GM23338 (cell line): ENCODE data around the gene CEACAM18. TPM values are rescaled to one million over a fixed set of nuclear protein-coding genes. Genes with fewer than 3 reads are reported as not detected.

Experiments used
- ATAC-seq: fragments of 200-7000 bp; cut with Tn5 transposase; 3 replicates; pipeline ENCODE4 v1.9.1; 2020
- DNase-seq: peaks from one replicate; pipeline ENCODE4 v3.0.0-alpha.2; 2015; ENCODE audit warnings: low spot score
- H2AFZ ChIP-seq: fragments of 200-600 bp; sonication (generic); 2 replicates; pipeline ENCODE4 v1.8.0; 2016; ENCODE audit warnings: antibody characterized with exemption, mild to moderate bottlenecking, moderate library complexity
- H3F3A ChIP-seq: fragments of 200-600 bp; sonication (generic); replicated peaks from 2 replicates; pipeline ENCODE4 v1.8.0; 2017; ENCODE audit warnings: antibody characterized with exemption, mixed run types, low read depth
- H3K27ac ChIP-seq: fragments of 200-600 bp; sonication (generic); 2 replicates; pipeline ENCODE4 v1.6.1; 2016; ENCODE audit warnings: low read depth
- H3K27me3 ChIP-seq: fragments of 200-600 bp; sonication (generic); 2 replicates; pipeline ENCODE4 v1.8.0; 2016; ENCODE audit warnings: mild to moderate bottlenecking, mixed run types, moderate library complexity; ENCODE audit not compliant: insufficient read depth
- H3K36me3 ChIP-seq: fragments of 200-600 bp; sonication (generic); 2 replicates; pipeline ENCODE4 v1.8.0; 2016; ENCODE audit warnings: mild to moderate bottlenecking; ENCODE audit not compliant: insufficient read depth
- H3K4me1 ChIP-seq: fragments of 200-600 bp; sonication (generic); 2 replicates; pipeline ENCODE4 v1.8.0; 2016; ENCODE audit warnings: mild to moderate bottlenecking, moderate library complexity; ENCODE audit not compliant: insufficient read depth
- H3K4me2 ChIP-seq: fragments of 200-600 bp; sonication (generic); 2 replicates; pipeline ENCODE4 v1.7.1; 2017; ENCODE audit warnings: mixed run types
- H3K4me3 ChIP-seq: fragments of 200-600 bp; sonication (generic); 2 replicates; pipeline ENCODE4 v1.6.1; 2016; ENCODE audit warnings: mixed run types
- H3K79me2 ChIP-seq: fragments of 200-600 bp; sonication (generic); replicated peaks from 2 replicates; pipeline ENCODE4 v1.8.0; 2017; ENCODE audit warnings: mild to moderate bottlenecking; ENCODE audit not compliant: insufficient read depth
- H3K9me2 ChIP-seq: fragments of 200-600 bp; sonication (generic); 2 replicates; pipeline ENCODE4 v1.8.0; 2017; ENCODE audit not compliant: insufficient read depth
- H4K20me1 ChIP-seq: fragments of 200-600 bp; sonication (generic); replicated peaks from 2 replicates; pipeline ENCODE4 v1.8.0; 2017; ENCODE audit warnings: mild to moderate bottlenecking; ENCODE audit not compliant: insufficient read depth
- H3K27ac Mint-ChIP-seq: 2 replicates; pipeline ENCODE4 v1.8.0; 2020; ENCODE audit warnings: inconsistent platforms, mild to moderate bottlenecking, moderate library complexity, mixed read lengths
- H3K27me3 Mint-ChIP-seq: 3 replicates; pipeline ENCODE4 v1.8.0; 2022; ENCODE audit warnings: low read depth, mild to moderate bottlenecking, moderate library complexity, mixed read lengths, inconsistent platforms; ENCODE audit not compliant: insufficient read depth, poor library complexity
- H3K36me3 Mint-ChIP-seq: 3 replicates; pipeline ENCODE4 v1.8.0; 2021; ENCODE audit warnings: low read depth, mild to moderate bottlenecking, inconsistent platforms, moderate library complexity, mixed read lengths
- H3K4me1 Mint-ChIP-seq: 3 replicates; pipeline ENCODE4 v1.8.0; 2020; ENCODE audit warnings: mild to moderate bottlenecking, inconsistent platforms, mixed read lengths
- H3K4me3 Mint-ChIP-seq: 3 replicates; pipeline ENCODE4 v1.8.0; 2021; ENCODE audit warnings: moderate library complexity, mild to moderate bottlenecking, inconsistent platforms, mixed read lengths
- H3K9me3 Mint-ChIP-seq: 3 replicates; pipeline ENCODE4 v1.8.0; 2020; ENCODE audit warnings: moderate library complexity, mild to moderate bottlenecking, inconsistent platforms, mixed read lengths
- CREB1 ChIP-seq: fragments of 250-450 bp; sonication (Bioruptor Pico); IDR thresholded peaks from 2 replicates; pipeline ENCODE4 v1.5.0; 2020; ENCODE audit warnings: low read depth, mild to moderate bottlenecking, moderate library complexity
- ETS1 ChIP-seq: IDR thresholded peaks from 2 replicates; pipeline ENCODE4 v1.6.1; 2016; ENCODE audit warnings: antibody characterized with exemption
- EZH2 ChIP-seq: fragments of 200-600 bp; sonication (generic); IDR thresholded peaks from one replicate; pipeline ENCODE4 v1.8.0; 2017; ENCODE audit warnings: antibody characterized with exemption, mild to moderate bottlenecking, low read depth; ENCODE audit not compliant: unreplicated experiment
- EZH2phosphoT487 ChIP-seq: fragments of 200-600 bp; sonication (generic); IDR thresholded peaks from one replicate; pipeline ENCODE4 v1.8.1; 2018; ENCODE audit warnings: antibody characterized with exemption; ENCODE audit not compliant: unreplicated experiment
- JUNB ChIP-seq: IDR thresholded peaks from one replicate; pipeline ENCODE4 v1.6.1; 2016; ENCODE audit warnings: antibody characterized with exemption; ENCODE audit not compliant: unreplicated experiment
- NANOG ChIP-seq: IDR thresholded peaks from 2 replicates; pipeline ENCODE4 v1.6.1; 2016; ENCODE audit warnings: antibody characterized with exemption, borderline replicate concordance
- REST ChIP-seq: IDR thresholded peaks from one replicate; pipeline ENCODE4 v1.6.1; 2018; ENCODE audit warnings: antibody characterized with exemption; ENCODE audit not compliant: unreplicated experiment
- ZNF114 ChIP-seq: fragments of 250-450 bp; sonication (Bioruptor Pico); IDR thresholded peaks from 2 replicates; pipeline ENCODE4 v1.5.0; 2020; ENCODE audit warnings: mild to moderate bottlenecking, moderate library complexity
- polyA plus RNA-seq: library from polyadenylated mRNA; unstranded; fragments of >200 nt; fragmentation: Nextera tagmentation; extraction: Ambion mirVana; gene quantifications from 2 replicates; pipeline ENCODE4 v1.2.1, GENCODE V29; 2016
- total RNA-seq: library from RNA; depleted of rRNA; stranded (reverse); fragments of >200 nt; shearing (Covaris generic); gene quantifications from 2 replicates; pipeline ENCODE4 v1.2.3, GENCODE V29; 2014
- TF ChIP-seq, protein P1 (sequence below), 2 experiments: fragments of 200-600 bp in 1 of 2; sonication (generic) in 1 of 2; conservative IDR thresholded peaks; 2 replicates each; pipeline versions ENCODE4 v1.5.1 to v1.6.1; 2016 to 2017; ENCODE audit warnings: antibody characterized with exemption in 2 of 2, low read depth in 2 of 2, mild to moderate bottlenecking in 2 of 2, moderate library complexity in 1 of 2

The CEACAM18 gene
- total and polyA plus RNA-seq, 2 experiments from 2014 or later = not detected

DNA sequence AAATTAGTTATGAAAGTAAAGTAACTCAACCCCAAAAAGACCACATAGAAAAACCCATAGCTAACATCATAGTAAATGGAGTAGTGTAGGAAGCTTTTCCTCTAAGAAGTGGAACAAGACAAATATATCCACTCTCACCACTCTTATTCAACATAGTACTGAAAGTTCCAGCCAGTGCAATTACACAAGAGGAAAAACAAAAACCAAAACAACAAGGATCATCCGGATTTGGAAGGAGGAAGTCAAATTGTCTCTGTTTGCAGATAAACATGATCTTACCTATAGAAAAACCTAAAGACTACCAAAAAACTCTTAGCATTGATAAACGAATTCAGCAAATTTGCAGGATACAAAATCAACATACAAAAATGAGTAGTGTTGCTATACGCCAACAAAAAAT is 11.6 kb upstream of the CEACAM18 start (continued):
- TF ChIP-seq JUNB (no peak), CREB1 (CRISPR knock-in tag) (no peak), EZH2 (no peak), ZNF114 (CRISPR knock-in tag) (no peak)

DNA sequence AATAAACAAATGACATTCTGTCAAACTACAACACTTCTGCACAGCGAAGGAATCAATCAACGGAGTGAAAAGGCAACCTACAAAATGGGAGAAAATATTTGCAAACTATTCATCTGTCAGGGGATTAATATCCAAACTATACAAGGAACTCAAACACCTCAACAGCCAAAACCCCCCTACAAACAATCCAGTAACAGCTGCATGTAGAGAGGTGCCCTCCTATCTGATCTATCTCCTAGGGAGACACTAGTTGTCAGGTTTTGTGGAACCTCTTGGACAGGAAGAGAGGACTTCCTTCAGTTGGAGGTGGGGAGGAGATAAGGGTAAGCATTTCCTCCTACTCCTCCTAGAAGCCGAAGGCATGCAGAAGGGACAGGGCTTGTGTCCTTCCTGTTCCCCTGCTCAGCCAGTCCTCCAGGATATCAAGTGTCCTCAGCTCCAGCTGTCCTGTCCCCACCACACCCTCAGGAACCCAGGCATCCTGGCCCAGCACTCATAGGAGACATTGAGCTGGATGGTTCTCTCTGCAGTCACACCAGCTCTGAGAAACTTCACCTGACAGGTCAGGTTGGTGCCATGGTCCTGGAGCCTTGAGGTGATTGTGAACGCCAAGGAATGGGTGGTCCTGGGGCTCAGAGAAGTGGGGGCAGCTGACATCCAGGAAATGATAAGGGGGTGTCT is 10.3 kb upstream of the CEACAM18 start:
- no peak overlapping the region for H3K27ac ChIP-seq
- Mint-ChIP-seq H3K27me3 (peaks cover 12% of the 10 kb centered on the region), H3K36me3 (no peaks in the 10 kb centered on the region), H3K27ac (no peak overlapping the region), H3K4me3 (no peak overlapping the region), H3K9me3 (peaks cover 29% of the 10 kb centered on the region), H3K4me1 (peaks cover 3% of the 10 kb centered on the region; the same call in 2 of the 3 replicates)
- DNase-seq = no peak
- H3K36me3 ChIP-seq = no peaks in the 10 kb centered on the region
- no peak overlapping the region for H3K4me2 ChIP-seq
- H3K9me2 ChIP-seq = no peaks in the 10 kb centered on the region
- no peaks in the 10 kb centered on the region for H4K20me1 ChIP-seq
- no peak for ATAC-seq
- H3F3A ChIP-seq = no peaks in the 10 kb centered on the region
- H3K4me1 ChIP-seq = no peaks in the 10 kb centered on the region
- TF ChIP-seq, protein P1, sequence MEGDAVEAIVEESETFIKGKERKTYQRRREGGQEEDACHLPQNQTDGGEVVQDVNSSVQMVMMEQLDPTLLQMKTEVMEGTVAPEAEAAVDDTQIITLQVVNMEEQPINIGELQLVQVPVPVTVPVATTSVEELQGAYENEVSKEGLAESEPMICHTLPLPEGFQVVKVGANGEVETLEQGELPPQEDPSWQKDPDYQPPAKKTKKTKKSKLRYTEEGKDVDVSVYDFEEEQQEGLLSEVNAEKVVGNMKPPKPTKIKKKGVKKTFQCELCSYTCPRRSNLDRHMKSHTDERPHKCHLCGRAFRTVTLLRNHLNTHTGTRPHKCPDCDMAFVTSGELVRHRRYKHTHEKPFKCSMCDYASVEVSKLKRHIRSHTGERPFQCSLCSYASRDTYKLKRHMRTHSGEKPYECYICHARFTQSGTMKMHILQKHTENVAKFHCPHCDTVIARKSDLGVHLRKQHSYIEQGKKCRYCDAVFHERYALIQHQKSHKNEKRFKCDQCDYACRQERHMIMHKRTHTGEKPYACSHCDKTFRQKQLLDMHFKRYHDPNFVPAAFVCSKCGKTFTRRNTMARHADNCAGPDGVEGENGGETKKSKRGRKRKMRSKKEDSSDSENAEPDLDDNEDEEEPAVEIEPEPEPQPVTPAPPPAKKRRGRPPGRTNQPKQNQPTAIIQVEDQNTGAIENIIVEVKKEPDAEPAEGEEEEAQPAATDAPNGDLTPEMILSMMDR (conservative IDR thresholded peaks at IDR 0.05; ENCODE audit: low read depth in 2 of 2) = no peak
- no peak for TF ChIP-seq ETS1
- no peak for TF ChIP-seq JUNB
- no peak for TF ChIP-seq CREB1 (CRISPR knock-in tag)
- TF ChIP-seq REST = no peak
- TF ChIP-seq EZH2phosphoT487 = no peak
- no peak for TF ChIP-seq EZH2
- TF ChIP-seq ZNF114 (CRISPR knock-in tag) = no peak
- no peak for TF ChIP-seq NANOG
- H3K79me2 ChIP-seq = no peaks in the 10 kb centered on the region
- H3K27me3 ChIP-seq = peaks cover 25% of the 10 kb centered on the region
- no peak overlapping the region for H3K4me3 ChIP-seq
- no peak overlapping the region for H2AFZ ChIP-seq
